A204.1 (cell line): ENCODE data around the gene TCFL5.

ENCODE experiments used
- FAIRE-seq: peaks from 2 replicates; lab custom pipeline; 2012; peaks lifted over from hg19 to GRCh38; lab: Jason Lieb, UNC

Gene TCFL5

DNA sequence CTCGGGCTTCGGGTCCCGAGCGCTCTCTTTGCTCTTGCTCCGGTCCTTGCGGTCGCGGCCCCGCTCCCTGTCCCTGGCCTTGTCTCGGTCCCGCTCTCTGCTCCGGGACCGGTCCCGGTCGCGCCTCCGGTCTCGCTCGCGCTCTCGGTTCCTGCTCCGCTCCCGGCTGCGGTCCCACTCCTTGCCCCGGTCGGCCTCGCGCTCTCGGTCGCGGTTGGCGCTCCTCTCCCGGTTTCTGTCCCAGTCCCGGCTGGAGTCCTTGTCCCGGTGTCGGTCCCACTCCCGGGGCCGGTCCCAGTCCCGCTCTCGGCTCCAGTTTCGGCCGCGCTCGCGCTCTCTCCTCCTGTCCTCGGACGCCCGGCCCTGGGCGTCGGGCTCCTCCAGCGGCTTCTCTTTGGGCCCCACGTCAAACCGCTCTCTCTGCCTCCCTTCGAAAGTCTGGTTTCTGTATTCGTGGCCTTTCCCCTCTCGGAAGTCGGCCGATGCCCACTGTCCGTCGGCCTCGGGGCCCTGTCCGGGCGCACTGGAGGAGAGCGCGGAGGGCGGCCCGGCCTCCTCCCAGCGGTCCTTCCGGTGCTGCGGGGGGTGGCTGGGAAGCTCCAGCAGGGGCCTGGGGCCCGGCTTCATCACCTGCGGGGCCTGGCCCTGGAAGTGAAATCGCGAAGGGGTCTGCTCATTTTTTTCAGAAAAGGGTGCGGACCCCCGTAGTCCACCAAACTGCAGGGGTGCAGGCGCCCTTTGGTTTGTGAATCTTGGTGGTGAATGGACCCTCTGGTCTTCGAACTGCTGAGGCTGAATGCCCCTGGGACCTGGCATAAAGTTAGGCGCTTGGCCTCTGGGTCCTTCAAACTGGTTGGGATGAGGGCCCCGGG is 17.9 kb upstream of the TCFL5 start:
- FAIRE-seq: no peak

- no peak for FAIRE-seq
These were observed 16.8 kb upstream of the TCFL5 start for GRCh38 chr20:62878244-62879038.

GRCh38 chr20:62876902-62877816 is 15.5 kb upstream of the TCFL5 start:
- no peak for FAIRE-seq

DNA sequence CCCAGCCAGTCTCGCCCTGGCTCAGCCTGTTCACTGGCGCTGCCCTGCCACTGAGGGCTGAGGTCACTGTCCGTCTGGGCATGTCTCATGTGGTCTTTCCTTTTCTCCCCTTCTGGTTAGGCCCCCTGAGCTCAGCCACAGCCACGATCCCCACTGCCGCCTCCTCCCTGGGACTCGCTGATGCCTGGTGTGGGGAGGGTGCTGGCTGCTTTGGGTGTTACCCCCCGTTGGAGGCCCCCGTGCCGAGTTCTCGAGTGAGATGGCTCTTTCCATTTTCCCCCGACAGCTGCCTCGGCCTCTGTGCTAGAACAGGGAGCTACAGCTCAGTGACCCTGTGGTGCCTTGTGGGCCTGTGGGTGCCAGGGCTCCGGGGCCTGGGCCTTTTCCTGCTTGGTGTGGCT is 14.9 kb upstream of the TCFL5 start:
- FAIRE-seq: no peak

DNA sequence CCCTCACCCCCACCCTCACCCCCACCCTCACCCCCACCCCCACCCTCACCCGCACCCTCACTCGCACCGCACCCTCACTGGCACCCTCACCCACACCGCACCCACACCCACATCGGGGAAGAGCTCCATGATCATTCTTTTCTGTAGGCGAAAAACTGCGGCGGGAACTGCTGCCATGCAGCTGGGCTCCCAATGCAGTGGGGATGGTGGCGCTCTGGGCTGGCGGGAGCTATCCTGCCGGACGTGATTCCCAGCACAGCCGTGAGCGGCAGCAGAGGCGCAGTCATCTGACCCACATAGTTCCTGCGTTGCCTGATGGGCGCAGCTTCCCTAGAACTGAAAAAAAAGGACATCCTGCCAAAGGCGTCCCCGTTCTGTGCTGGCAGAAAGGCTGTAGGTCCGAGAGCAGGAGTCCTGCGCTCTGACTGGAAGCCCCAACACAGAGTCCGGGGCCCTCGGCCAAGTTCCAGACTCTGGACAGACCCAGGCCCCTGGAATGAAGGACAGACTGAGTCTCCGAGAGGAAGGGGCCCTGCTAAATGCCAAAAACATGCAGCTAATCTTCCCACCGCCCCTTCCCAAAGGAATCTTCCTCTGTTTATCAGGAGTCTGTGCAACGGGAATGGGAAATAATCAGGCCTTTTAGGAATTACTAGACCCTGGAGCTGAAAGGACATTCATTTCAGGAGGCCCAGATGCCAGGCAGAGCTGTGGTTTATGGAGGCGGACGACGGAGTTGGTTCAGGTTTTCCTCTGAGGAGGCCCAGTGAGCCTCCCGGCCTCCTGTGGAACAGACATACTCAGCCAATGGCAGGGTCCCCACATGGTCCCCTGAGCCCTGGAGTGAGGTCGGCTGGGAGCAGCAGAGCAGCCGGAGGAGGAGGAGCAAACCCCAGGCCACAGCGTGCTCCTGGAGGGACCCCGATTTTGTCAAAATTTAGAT is 14.1 kb upstream of the TCFL5 start:
- no peak for FAIRE-seq

DNA sequence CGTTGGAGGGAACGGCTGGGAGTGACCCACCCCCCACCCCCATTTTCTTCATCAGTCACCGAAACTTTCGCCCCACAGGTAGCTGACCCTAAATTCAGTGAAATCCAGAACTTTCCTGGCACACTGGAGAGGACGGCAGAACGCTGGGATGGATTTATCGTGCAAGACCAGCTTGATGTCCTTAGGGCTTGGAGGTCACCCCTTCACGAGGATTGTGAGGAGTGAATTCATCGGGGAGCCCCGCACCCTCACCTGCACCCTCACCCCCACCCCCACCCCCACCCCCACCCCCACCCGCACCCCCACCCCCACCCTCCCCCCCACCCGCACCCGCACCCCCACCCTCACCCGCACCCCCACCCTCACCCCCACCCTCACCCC is 13.3 kb upstream of the TCFL5 start:
- FAIRE-seq: no peak

GRCh38 chr20:62873681-62874031 is 12.0 kb upstream of the TCFL5 start:
- peak; percentile 60 for FAIRE-seq

GRCh38 chr20:62873280-62873679 is 11.7 kb upstream of the TCFL5 start:
- no peak for FAIRE-seq

- FAIRE-seq: no peak
These were observed 11.2 kb upstream of the TCFL5 start for GRCh38 chr20:62872862-62873261.

DNA sequence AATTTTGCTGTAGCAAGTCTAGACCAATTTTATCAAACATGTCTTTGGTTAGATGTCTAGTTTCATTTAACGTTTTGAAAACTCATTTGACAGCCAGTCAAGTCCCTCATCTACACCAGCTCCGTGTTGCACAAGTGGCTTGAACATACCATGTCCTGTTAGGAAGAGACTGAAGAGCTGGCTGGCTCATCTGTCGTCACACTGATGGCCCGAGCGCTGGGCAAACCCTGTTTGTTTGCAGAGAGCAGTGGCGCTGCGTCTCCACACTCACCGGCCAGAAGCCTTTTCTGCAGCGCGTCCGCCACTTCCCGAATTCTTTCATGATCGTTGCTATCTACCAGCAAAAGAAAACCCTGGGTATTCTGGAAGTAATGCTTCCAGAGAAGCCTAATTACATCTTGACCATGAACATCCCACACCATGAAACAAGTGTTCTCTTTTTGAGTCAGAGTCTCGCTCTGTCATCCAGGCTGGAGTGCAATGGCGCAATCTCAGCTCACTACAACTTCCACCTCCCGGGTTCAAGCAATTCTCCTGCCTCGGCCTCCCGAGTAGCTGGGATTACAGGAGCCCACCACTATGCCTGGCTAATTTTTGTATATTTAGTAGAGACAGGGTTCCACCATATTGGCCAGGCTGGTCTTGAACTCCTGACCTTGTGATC is 10.7 kb upstream of the TCFL5 start:
- no peak for FAIRE-seq

DNA sequence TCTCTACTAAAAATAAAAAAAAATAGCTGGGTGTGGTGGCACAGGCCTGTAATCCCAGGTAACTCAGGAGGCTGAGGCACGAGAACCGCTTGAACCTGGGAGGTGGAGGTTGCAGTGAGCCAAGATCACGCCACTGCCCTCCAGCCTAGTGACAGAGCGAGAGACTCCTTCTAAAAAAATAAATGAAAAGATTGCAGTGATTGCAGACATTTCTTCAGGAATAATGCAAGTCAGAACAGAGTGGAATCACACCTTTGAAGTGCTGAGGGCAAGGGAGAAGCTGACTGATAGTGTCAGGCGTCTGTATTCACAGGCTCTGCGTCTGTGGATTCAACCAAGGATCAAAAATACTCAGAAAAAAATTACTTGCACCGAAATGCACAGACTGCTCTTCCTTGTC is 2.6 kb upstream of the TCFL5 start:
- FAIRE-seq: no peak

DNA sequence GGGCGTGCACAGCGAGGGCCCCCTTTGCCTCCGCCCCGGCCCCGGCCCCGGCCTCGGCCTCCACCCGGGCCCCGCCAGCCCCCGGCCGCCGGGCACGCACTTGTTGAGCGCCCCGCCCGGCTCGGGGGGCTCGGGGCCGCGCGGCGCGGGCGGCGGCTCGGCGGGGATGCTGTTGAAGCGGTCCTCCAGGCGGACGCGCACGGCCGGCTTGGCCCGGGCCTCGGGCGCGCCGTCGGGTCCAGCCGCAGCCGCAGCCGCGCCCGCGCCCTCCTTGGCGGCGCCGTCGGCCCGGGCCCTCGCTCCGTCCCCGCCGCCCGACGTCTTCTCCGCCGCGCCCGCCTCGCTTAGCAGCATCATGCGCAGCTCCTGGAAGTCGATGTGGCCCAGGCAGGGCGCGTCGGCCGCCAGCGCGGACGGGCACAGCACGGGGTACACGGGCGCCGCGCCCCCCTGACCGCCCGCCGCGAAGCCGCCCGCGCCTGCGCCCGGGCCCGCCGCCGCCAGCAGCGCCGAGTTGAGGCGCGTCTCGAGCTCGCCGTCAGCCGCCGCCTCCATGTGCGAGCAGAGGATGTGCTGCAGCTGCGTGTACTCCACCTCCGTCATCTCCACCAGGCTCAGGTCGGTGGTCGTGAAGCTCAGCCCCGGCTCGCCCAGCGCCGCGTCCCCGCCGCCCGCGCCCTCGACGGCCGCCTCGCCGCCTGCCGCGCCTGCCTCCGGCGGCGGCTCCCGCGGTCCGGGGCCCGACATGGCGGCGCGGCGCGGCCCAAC is 514 bp downstream of the TCFL5 start:
- no peak for FAIRE-seq

DNA sequence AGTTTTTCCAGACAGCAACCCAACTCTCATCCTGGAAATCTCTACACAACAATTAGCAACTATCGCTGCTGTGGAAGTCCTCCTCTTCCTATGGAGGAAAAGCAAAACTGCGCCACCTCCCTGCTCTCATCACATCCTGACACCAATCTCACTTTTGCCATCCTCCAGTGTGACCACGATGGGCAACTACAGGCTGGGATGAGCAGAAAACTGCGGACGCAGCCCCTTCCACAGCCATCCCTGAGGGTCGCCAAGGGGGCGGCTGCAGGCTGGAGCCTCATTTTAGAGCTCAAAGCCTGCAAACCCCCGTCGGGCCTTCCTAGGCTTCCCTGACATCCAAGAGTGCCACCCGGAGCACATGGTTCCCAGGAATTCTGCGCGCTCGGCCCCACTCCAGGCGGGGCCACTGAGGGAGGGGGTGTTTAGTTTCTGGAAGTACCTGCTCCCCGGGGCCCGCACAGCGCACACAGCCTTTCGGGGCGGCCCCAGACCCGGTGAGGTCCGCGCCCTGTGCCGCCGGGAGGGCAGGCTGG is 1.2 kb downstream of the TCFL5 start:
- FAIRE-seq: no peak

- no peak for FAIRE-seq
These were observed 1.9 kb downstream of the TCFL5 start for GRCh38 chr20:62859721-62860120.

DNA sequence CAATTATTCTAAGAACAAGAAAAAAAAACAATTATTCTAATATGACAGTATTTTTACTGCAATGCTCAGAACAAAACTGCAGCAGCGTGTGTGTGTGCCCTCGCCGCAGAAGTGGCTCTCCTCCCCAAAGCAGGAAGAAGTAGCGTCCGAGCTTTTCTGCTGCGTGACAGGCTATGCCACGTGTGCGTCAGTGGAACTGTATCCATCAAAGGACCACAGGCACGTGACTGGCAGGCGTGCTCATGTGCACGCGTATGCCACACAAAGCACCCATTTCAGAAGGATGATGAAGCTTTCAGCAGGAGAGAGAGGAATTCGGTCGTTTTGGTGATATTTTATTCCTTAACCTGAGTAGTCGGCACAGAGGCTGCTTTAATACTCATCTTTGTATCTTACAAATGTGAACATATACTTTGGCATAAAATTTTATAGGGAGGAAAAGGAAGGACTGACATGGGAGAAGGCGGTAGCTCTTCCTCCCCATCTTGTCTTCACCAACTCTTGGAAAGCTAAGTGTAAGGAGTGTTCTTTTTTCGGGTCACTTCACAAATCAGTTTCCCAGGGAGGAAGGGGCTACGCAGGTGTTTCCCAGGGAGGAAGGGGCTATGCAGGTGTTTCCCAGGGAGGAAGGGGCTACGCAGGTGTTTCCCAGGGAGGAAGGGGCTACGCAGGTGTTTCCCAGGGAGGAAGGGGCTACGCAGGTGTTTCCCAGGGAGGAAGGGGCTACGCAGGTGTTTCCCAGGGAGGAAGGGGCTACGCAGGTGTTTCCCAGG is 3.4 kb downstream of the TCFL5 start:
- FAIRE-seq: no peak

GRCh38 chr20:62856931-62857619 is 4.5 kb downstream of the TCFL5 start:
- FAIRE-seq: no peak

- FAIRE-seq: no peak
These were observed 6.5 kb downstream of the TCFL5 start for GRCh38 chr20:62855120-62855519.

DNA sequence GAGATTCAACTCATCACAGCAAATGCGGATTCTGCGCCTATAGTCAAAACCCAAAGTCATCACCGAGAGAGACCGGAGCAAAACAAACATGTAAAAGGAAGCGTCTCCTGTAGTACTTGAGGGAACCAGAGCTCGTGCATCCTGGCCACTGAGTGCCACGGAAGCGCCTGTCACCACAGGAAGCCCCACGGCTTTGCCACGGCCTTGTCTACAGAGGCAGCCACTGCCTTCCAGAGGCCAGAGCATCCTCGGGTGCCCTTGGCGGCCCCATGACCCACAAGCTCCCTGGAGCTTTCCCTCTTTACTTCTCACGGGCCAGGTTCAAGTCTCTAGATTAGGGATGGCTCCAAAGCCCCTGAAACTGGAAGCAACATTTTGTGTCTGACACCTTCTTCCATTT is 7.5 kb downstream of the TCFL5 start:
- no peak for FAIRE-seq
